Measurements from ENCODE around the gene PHF21A. TPM values are rescaled to one million over a fixed set of nuclear protein-coding genes. Genes with fewer than 3 reads are reported as not detected.
A peak's percentile ranks its signal among the peaks of the same experiment; 100 is the strongest.

Gene PHF21A
- total RNA-seq, 2 experiments from 2014 or later = 59.5 to 66.2 TPM

DNA sequence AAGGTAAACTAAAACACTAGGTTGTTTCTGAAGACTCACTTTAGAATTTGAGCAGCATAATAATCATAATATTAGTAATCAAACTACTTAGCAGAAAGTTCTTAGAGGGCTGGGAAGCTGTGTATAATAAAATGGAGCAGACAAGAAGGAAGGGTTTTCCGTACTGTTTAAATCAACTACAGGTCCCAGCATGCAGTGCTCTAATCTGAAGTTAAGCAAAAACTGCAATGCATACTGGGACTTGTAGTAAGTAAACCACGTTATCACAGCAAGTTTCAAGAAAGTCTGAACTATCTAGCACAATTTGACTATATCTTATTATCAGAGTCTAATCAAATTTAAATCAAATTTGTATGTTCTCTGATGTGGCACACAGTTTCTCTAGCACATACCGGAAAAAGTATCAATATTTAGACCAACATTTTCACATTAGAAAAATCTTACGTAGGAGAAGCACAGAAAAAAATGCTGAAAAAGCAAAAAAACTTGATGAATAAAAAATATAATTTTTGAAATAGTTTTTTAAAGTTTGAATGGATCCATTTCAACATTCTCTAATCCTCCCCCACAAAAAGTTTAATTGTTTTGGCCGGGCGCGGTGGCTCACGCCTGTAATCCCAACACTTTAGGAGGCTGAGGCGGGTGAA, 8.2 kb downstream of the PHF21A start:
- Histone ChIP-seq H3K36me3 (ENCODE audit: insufficient read depth, low read length) (no peaks in the 10 kb centered on the region), H3K9me3 (ENCODE audit: control insufficient read depth in 1 of 2, insufficient read depth in 1 of 2, low read length in 2 of 2) (no peaks in the 10 kb centered on the region), H3K4me1 (ENCODE audit: insufficient read depth, low read length) (peaks cover 5% of the 10 kb centered on the region), H3K4me3 (ENCODE audit: low read length) (no peak overlapping the region), H3K27me3 (ENCODE audit: control insufficient read depth in 1 of 2, insufficient read depth in 2 of 2, low read length in 2 of 2) (no peaks in the 10 kb centered on the region), H3K27ac (ENCODE audit: low read depth in 1 of 2, low read length in 2 of 2) (no peak overlapping the region)
- DNase-seq (peak in 6 of 14 experiments; percentile 9 to 85 (median 58)), ATAC-seq (ENCODE audit: poor library complexity) (peak; percentile 97)
- H3K36me3 Mint-ChIP-seq (ENCODE audit: low read depth) = no peaks in the 10 kb centered on the region
- ChIA-PET CTCF (interaction anchor here (1.4 kb wide), 1 partner anchor 9 kb away, joined by 6 read pairs; no protein-coding TSS in a partner anchor), POLR2A (interaction anchor here (1.2 kb wide), 1 partner anchor 195 kb away, joined by 3 read pairs; no protein-coding TSS in a partner anchor)
- peaks cover 53% of the 10 kb centered on the region for H3K4me1 Mint-ChIP-seq (ENCODE audit: low read depth)
- H3K9me3 Mint-ChIP-seq = no peaks in the 10 kb centered on the region
- TF ChIP-seq, protein P1, sequence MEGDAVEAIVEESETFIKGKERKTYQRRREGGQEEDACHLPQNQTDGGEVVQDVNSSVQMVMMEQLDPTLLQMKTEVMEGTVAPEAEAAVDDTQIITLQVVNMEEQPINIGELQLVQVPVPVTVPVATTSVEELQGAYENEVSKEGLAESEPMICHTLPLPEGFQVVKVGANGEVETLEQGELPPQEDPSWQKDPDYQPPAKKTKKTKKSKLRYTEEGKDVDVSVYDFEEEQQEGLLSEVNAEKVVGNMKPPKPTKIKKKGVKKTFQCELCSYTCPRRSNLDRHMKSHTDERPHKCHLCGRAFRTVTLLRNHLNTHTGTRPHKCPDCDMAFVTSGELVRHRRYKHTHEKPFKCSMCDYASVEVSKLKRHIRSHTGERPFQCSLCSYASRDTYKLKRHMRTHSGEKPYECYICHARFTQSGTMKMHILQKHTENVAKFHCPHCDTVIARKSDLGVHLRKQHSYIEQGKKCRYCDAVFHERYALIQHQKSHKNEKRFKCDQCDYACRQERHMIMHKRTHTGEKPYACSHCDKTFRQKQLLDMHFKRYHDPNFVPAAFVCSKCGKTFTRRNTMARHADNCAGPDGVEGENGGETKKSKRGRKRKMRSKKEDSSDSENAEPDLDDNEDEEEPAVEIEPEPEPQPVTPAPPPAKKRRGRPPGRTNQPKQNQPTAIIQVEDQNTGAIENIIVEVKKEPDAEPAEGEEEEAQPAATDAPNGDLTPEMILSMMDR (IDR thresholded peaks at IDR 0.05) = no peak
- no peaks in the 10 kb centered on the region for H3K27me3 Mint-ChIP-seq
- H3K4me3 Mint-ChIP-seq = peak overlapping the region; percentile 72
- intact Hi-C loops (cut with DNase I, micrococcal nuclease) = loop anchor here in 1 of 2 experiments (5.0 to 10.0 kb wide), 3 partner anchors 479 to 1312 kb away; partner anchors contain the start of genes AMBRA1 and PSMC3
- peak overlapping the region; percentile 64 for H3K27ac Mint-ChIP-seq

DNA sequence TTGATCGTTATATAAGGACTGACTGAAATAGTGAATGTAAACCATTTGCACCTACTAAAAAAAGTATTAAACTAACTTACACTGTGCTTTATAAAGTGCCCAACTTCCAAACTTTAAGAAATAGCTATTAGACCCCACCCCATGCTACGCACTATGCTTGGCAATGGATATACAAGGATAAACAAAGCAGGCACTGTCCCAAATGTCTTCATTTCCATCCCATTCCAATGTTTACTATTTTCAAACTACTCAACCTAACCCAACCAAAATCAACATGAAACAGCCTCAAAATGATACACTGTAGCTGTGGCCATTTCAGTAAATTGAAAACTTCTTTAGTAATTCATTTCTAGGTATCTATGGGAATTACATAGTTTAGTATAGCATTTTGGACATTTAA, 12.5 kb downstream of the PHF21A start:
- no peak for ATAC-seq (ENCODE audit: poor library complexity)
- no peak for DNase-seq
- intact Hi-C loops (cut with DNase I, micrococcal nuclease) = no loop called here
- peaks cover 43% of the 10 kb centered on the region for H3K4me1 Mint-ChIP-seq (ENCODE audit: low read depth)
- H3K36me3 ChIP-seq (ENCODE audit: insufficient read depth, low read length) = no peaks in the 10 kb centered on the region
- H3K27me3 Mint-ChIP-seq = no peaks in the 10 kb centered on the region
- H3K9me3 Mint-ChIP-seq = no peaks in the 10 kb centered on the region
- H3K4me1 ChIP-seq (ENCODE audit: insufficient read depth, low read length) = no peaks in the 10 kb centered on the region
- H3K27me3 ChIP-seq (ENCODE audit: control insufficient read depth in 1 of 2, insufficient read depth in 2 of 2, low read length in 2 of 2) = no peaks in the 10 kb centered on the region
- H3K4me3 Mint-ChIP-seq = no peak overlapping the region
- TF ChIP-seq, protein P1 (IDR thresholded peaks at IDR 0.05) = no peak
- no peak overlapping the region for H3K27ac Mint-ChIP-seq
- CTCF ChIA-PET = interaction anchor here (0.8 kb wide), 1 partner anchor 13 kb away, joined by 3 read pairs; no protein-coding TSS in a partner anchor
- no peak overlapping the region for H3K4me3 ChIP-seq (ENCODE audit: low read length)
- no peaks in the 10 kb centered on the region for H3K36me3 Mint-ChIP-seq (ENCODE audit: low read depth)
- no peak overlapping the region for H3K27ac ChIP-seq (ENCODE audit: low read depth in 1 of 2, low read length in 2 of 2)
- H3K9me3 ChIP-seq (ENCODE audit: control insufficient read depth in 1 of 2, insufficient read depth in 1 of 2, low read length in 2 of 2) = no peaks in the 10 kb centered on the region
- POLR2A ChIA-PET = no interaction called here

DNA sequence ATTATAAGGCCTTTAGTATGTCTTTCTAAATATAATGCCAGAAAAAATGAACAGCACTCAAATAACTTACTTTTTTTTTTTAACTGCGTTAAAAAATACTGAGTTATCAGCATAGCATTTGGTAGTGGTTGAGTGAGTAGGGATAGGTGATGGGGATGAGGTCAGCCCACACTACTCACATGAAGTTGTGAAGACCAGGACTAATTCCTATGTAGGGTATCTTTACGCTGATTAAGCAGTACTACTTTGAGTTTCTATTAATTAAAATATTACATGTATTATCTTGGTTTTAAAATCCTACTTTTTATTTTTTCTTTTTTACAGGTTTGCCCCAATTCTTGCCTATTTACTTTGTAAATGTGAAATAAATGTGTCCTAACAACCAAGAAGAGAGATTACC, 13.5 kb downstream of the PHF21A start:
- H3K4me1 Mint-ChIP-seq (ENCODE audit: low read depth) = peaks cover 43% of the 10 kb centered on the region
- POLR2A ChIA-PET = no interaction called here
- TF ChIP-seq, protein P1 (IDR thresholded peaks at IDR 0.05) = no peak
- CTCF ChIA-PET = no interaction called here
- H3K4me3 ChIP-seq (ENCODE audit: low read length) = no peak overlapping the region
- intact Hi-C loops (cut with DNase I, micrococcal nuclease) = no loop called here
- ATAC-seq (ENCODE audit: poor library complexity) = no peak
- no peaks in the 10 kb centered on the region for H3K36me3 Mint-ChIP-seq (ENCODE audit: low read depth)
- no peak overlapping the region for H3K4me3 Mint-ChIP-seq
- no peaks in the 10 kb centered on the region for H3K9me3 ChIP-seq (ENCODE audit: control insufficient read depth in 1 of 2, insufficient read depth in 1 of 2, low read length in 2 of 2)
- no peaks in the 10 kb centered on the region for H3K36me3 ChIP-seq (ENCODE audit: insufficient read depth, low read length)
- H3K27ac ChIP-seq (ENCODE audit: low read depth in 1 of 2, low read length in 2 of 2) = no peak overlapping the region
- H3K4me1 ChIP-seq (ENCODE audit: insufficient read depth, low read length) = no peaks in the 10 kb centered on the region
- no peaks in the 10 kb centered on the region for H3K27me3 Mint-ChIP-seq
- no peaks in the 10 kb centered on the region for H3K9me3 Mint-ChIP-seq
- no peak for DNase-seq
- H3K27me3 ChIP-seq (ENCODE audit: control insufficient read depth in 1 of 2, insufficient read depth in 2 of 2, low read length in 2 of 2) = no peaks in the 10 kb centered on the region
- H3K27ac Mint-ChIP-seq = no peak overlapping the region

Data from CD4-positive, alpha-beta T cell (primary cell).